ENCODE measurements around the gene PDCD5.
A peak's percentile ranks its signal among the peaks of the same experiment; 100 is the strongest.
"Not testable (repeated sequence)": the region's sequence is repeated elsewhere in the genome, so short reads cannot be mapped to it uniquely, and the experiment has no call there.

PDCD5 gene

GRCh38 chr19:32580901-32581704, at the start of gene PDCD5:
PDCD5 (plus strand) TSS chr19:32581190; CDS start chr19:32581262, 72 bp downstream.
- Histone ChIP-seq H3K4me3 (ENCODE audit: low read depth in 1 of 2, low read length in 2 of 2) (peak within 1 kb of the TSS; percentile 86 to 87), H3K9ac (ENCODE audit: low read depth in 1 of 2, low read length in 2 of 2) (peak within 1 kb of the TSS; percentile 62 to 86), H3K27ac (ENCODE audit: low read depth, low read length) (peak within 1 kb of the TSS; percentile 55), H3K4me1 (ENCODE audit: control insufficient read depth in 1 of 2, insufficient read depth in 2 of 2, low read length in 2 of 2) (peaks cover 10 to 12% of the 10 kb centered on the region in 2 donors), H3K27me3 (ENCODE audit: control insufficient read depth in 1 of 2, insufficient read depth in 2 of 2, low read length in 2 of 2) (no peaks in the 10 kb centered on the region), H3K36me3 (ENCODE audit: control insufficient read depth in 1 of 2, insufficient read depth in 2 of 2, low read length in 2 of 2) (peaks cover 5 to 18% of the 10 kb centered on the region in 2 donors), H3K9me3 (ENCODE audit: control insufficient read depth in 1 of 2, low read length in 2 of 2) (no peaks in the 10 kb centered on the region)

GRCh38 chr19:32532233-32532632, 48.8 kb upstream of the PDCD5 start:
- Histone ChIP-seq H3K27ac (ENCODE audit: low read depth, low read length) (no peak overlapping the region), H3K9ac (ENCODE audit: low read depth in 1 of 2, low read length in 2 of 2) (no peak overlapping the region), H3K4me3 (ENCODE audit: low read depth in 1 of 2, low read length in 2 of 2) (no peak overlapping the region), H3K27me3 (ENCODE audit: control insufficient read depth in 1 of 2, insufficient read depth in 2 of 2, low read length in 2 of 2) (no peaks in the 10 kb centered on the region), H3K9me3 (ENCODE audit: control insufficient read depth in 1 of 2, low read length in 2 of 2) (no peaks in the 10 kb centered on the region), H3K4me1 (ENCODE audit: control insufficient read depth in 1 of 2, insufficient read depth in 2 of 2, low read length in 2 of 2) (no peaks in the 10 kb centered on the region), H3K36me3 (ENCODE audit: control insufficient read depth in 1 of 2, insufficient read depth in 2 of 2, low read length in 2 of 2) (no peaks in the 10 kb centered on the region)

GRCh38 chr19:32537580-32537979, 43.4 kb upstream of the PDCD5 start:
- no peaks in the 10 kb centered on the region for H3K9me3 ChIP-seq (ENCODE audit: control insufficient read depth in 1 of 2, low read length in 2 of 2)
- H3K4me3 ChIP-seq (ENCODE audit: low read depth in 1 of 2, low read length in 2 of 2), result no peak overlapping the region
- no peaks in the 10 kb centered on the region for H3K36me3 ChIP-seq (ENCODE audit: control insufficient read depth in 1 of 2, insufficient read depth in 2 of 2, low read length in 2 of 2)
- H3K27me3 ChIP-seq (ENCODE audit: control insufficient read depth in 1 of 2, insufficient read depth in 2 of 2, low read length in 2 of 2), result no peaks in the 10 kb centered on the region
- H3K27ac ChIP-seq (ENCODE audit: low read depth, low read length), result no peak overlapping the region
- no peak overlapping the region for H3K9ac ChIP-seq (ENCODE audit: low read depth in 1 of 2, low read length in 2 of 2)
- no peaks in the 10 kb centered on the region for H3K4me1 ChIP-seq (ENCODE audit: control insufficient read depth in 1 of 2, insufficient read depth in 2 of 2, low read length in 2 of 2)

- Histone ChIP-seq H3K36me3 (ENCODE audit: control insufficient read depth in 1 of 2, insufficient read depth in 2 of 2, low read length in 2 of 2) (no peaks in the 10 kb centered on the region), H3K9ac (ENCODE audit: low read depth in 1 of 2, low read length in 2 of 2) (no peak overlapping the region), H3K27me3 (ENCODE audit: control insufficient read depth in 1 of 2, insufficient read depth in 2 of 2, low read length in 2 of 2) (no peaks in the 10 kb centered on the region), H3K9me3 (ENCODE audit: control insufficient read depth in 1 of 2, low read length in 2 of 2) (no peaks in the 10 kb centered on the region), H3K4me3 (ENCODE audit: low read depth in 1 of 2, low read length in 2 of 2) (no peak overlapping the region), H3K4me1 (ENCODE audit: control insufficient read depth in 1 of 2, insufficient read depth in 2 of 2, low read length in 2 of 2) (no peaks in the 10 kb centered on the region), H3K27ac (ENCODE audit: low read depth, low read length) (no peak overlapping the region)
Measured at GRCh38 chr19:32539240-32539916, 41.6 kb upstream of the PDCD5 start.

GRCh38 chr19:32540621-32541020, 40.4 kb upstream of the PDCD5 start:
- Histone ChIP-seq H3K9me3 (ENCODE audit: control insufficient read depth in 1 of 2, low read length in 2 of 2) (no peaks in the 10 kb centered on the region), H3K4me1 (ENCODE audit: control insufficient read depth in 1 of 2, insufficient read depth in 2 of 2, low read length in 2 of 2) (no peaks in the 10 kb centered on the region), H3K27me3 (ENCODE audit: control insufficient read depth in 1 of 2, insufficient read depth in 2 of 2, low read length in 2 of 2) (no peaks in the 10 kb centered on the region), H3K36me3 (ENCODE audit: control insufficient read depth in 1 of 2, insufficient read depth in 2 of 2, low read length in 2 of 2) (no peaks in the 10 kb centered on the region), H3K4me3 (ENCODE audit: low read depth in 1 of 2, low read length in 2 of 2) (no peak overlapping the region), H3K9ac (ENCODE audit: low read depth in 1 of 2, low read length in 2 of 2) (no peak overlapping the region), H3K27ac (ENCODE audit: low read depth, low read length) (no peak overlapping the region)

GRCh38 chr19:32541376-32541775, 39.6 kb upstream of the PDCD5 start:
- H3K9me3 ChIP-seq (ENCODE audit: control insufficient read depth in 1 of 2, low read length in 2 of 2); H3K9ac ChIP-seq (ENCODE audit: low read depth in 1 of 2, low read length in 2 of 2); H3K27me3 ChIP-seq (ENCODE audit: control insufficient read depth in 1 of 2, insufficient read depth in 2 of 2, low read length in 2 of 2); H3K36me3 ChIP-seq (ENCODE audit: control insufficient read depth in 1 of 2, insufficient read depth in 2 of 2, low read length in 2 of 2); H3K4me1 ChIP-seq (ENCODE audit: control insufficient read depth in 1 of 2, insufficient read depth in 2 of 2, low read length in 2 of 2); H3K27ac ChIP-seq (ENCODE audit: low read depth, low read length); H3K4me3 ChIP-seq (ENCODE audit: low read depth in 1 of 2, low read length in 2 of 2): not testable (repeated sequence)

GRCh38 chr19:32542477-32543108, 38.4 kb upstream of the PDCD5 start:
- H3K9ac ChIP-seq (ENCODE audit: low read depth in 1 of 2, low read length in 2 of 2), result no peak overlapping the region
- H3K27ac ChIP-seq (ENCODE audit: low read depth, low read length), result no peak overlapping the region
- no peaks in the 10 kb centered on the region for H3K36me3 ChIP-seq (ENCODE audit: control insufficient read depth in 1 of 2, insufficient read depth in 2 of 2, low read length in 2 of 2)
- no peak overlapping the region for H3K4me3 ChIP-seq (ENCODE audit: low read depth in 1 of 2, low read length in 2 of 2)
- H3K9me3 ChIP-seq (ENCODE audit: control insufficient read depth in 1 of 2, low read length in 2 of 2), result no peaks in the 10 kb centered on the region
- H3K27me3 ChIP-seq (ENCODE audit: control insufficient read depth in 1 of 2, insufficient read depth in 2 of 2, low read length in 2 of 2), result no peaks in the 10 kb centered on the region
- H3K4me1 ChIP-seq (ENCODE audit: control insufficient read depth in 1 of 2, insufficient read depth in 2 of 2, low read length in 2 of 2), result no peaks in the 10 kb centered on the region

- no peaks in the 10 kb centered on the region for H3K4me1 ChIP-seq (ENCODE audit: control insufficient read depth in 1 of 2, insufficient read depth in 2 of 2, low read length in 2 of 2)
- no peak overlapping the region for H3K27ac ChIP-seq (ENCODE audit: low read depth, low read length)
- no peaks in the 10 kb centered on the region for H3K9me3 ChIP-seq (ENCODE audit: control insufficient read depth in 1 of 2, low read length in 2 of 2)
- H3K36me3 ChIP-seq (ENCODE audit: control insufficient read depth in 1 of 2, insufficient read depth in 2 of 2, low read length in 2 of 2), result no peaks in the 10 kb centered on the region
- H3K4me3 ChIP-seq (ENCODE audit: low read depth in 1 of 2, low read length in 2 of 2), result no peak overlapping the region
- H3K27me3 ChIP-seq (ENCODE audit: control insufficient read depth in 1 of 2, insufficient read depth in 2 of 2, low read length in 2 of 2), result no peaks in the 10 kb centered on the region
- no peak overlapping the region for H3K9ac ChIP-seq (ENCODE audit: low read depth in 1 of 2, low read length in 2 of 2)
Measured at GRCh38 chr19:32543115-32543900, 37.7 kb upstream of the PDCD5 start.

GRCh38 chr19:32544917-32545316, 36.1 kb upstream of the PDCD5 start:
- H3K9ac ChIP-seq (ENCODE audit: low read depth in 1 of 2, low read length in 2 of 2), result no peak overlapping the region
- no peaks in the 10 kb centered on the region for H3K36me3 ChIP-seq (ENCODE audit: control insufficient read depth in 1 of 2, insufficient read depth in 2 of 2, low read length in 2 of 2)
- H3K27me3 ChIP-seq (ENCODE audit: control insufficient read depth in 1 of 2, insufficient read depth in 2 of 2, low read length in 2 of 2), result no peaks in the 10 kb centered on the region
- H3K4me1 ChIP-seq (ENCODE audit: control insufficient read depth in 1 of 2, insufficient read depth in 2 of 2, low read length in 2 of 2), result no peaks in the 10 kb centered on the region
- no peaks in the 10 kb centered on the region for H3K9me3 ChIP-seq (ENCODE audit: control insufficient read depth in 1 of 2, low read length in 2 of 2)
- H3K4me3 ChIP-seq (ENCODE audit: low read depth in 1 of 2, low read length in 2 of 2), result no peak overlapping the region
- H3K27ac ChIP-seq (ENCODE audit: low read depth, low read length), result no peak overlapping the region

Data from duodenal mucosa (tissue), 2 donors.